SK-N-MC (cell line): Measurements from ENCODE around the gene PTPRG.

ENCODE experiments used
- EZH2 ChIP-seq: fragments of 200-600 bp; sonication (generic); IDR thresholded peaks from one replicate; pipeline ENCODE4 v1.6.1; 2017; ENCODE audit warnings: antibody characterized with exemption
- POLR2AphosphoS5 ChIP-seq: IDR thresholded peaks from 2 replicates; pipeline ENCODE4 v1.6.1; 2012; ENCODE audit warnings: mild to moderate bottlenecking, low read depth, low read length, borderline replicate concordance

DNA sequence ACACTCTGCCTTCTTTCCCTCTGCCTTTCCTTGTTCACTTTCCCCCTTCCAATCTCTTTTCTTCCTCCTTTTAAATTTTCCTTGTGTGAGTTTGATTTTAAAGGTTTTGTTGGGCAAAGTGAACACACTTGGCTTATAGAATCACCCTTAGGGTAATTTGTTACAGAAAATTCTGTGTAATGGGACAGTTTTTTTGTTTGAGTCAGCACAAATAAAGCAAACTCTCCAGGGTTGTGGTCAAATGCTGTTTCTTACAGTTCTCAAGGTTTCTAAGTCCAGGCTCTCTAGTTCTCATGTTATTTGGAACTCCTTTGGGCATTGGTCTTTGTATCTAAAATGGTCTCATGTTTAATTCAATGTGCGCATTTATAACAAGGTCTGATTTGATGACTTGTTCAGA lies 307.1 kb downstream of the PTPRG start:
- no peak for TF ChIP-seq POLR2AphosphoS5
- TF ChIP-seq EZH2, result no peak
